PC-3 (cell line): Measurements from ENCODE around the gene SPDYE3.

Experiments used
- CTCF ChIP-seq: fragments of 300-600 bp; sonication (generic); conservative IDR thresholded peaks from 2 replicates; pipeline ENCODE4 v1.5.1; 2017; ENCODE audit warnings: antibody characterized with exemption, low read depth, mild to moderate bottlenecking, low read length
- EZH2 ChIP-seq: fragments of 300-600 bp; sonication (generic); IDR thresholded peaks from one replicate; pipeline ENCODE4 v1.6.1; 2017; ENCODE audit warnings: antibody characterized with exemption, mild to moderate bottlenecking, low read length; ENCODE audit not compliant: unreplicated experiment
- EZH2phosphoT487 ChIP-seq: fragments of 300-600 bp; sonication (generic); IDR thresholded peaks from 2 replicates; pipeline ENCODE4 v1.6.1; 2018; ENCODE audit warnings: mild to moderate bottlenecking, antibody characterized with exemption, low read length, borderline replicate concordance

- TF ChIP-seq CTCF (no peak), EZH2phosphoT487 (no peak), EZH2 (no peak)
Observed at GRCh38 chr7:100266576-100267354, 40.7 kb upstream of the SPDYE3 start.
